SK-N-SH (cell line): Measurements from ENCODE around the gene IGF2BP3. TPM values are rescaled to one million over a fixed set of nuclear protein-coding genes. Genes with fewer than 3 reads are reported as not detected.

Source experiments
- CTCF ChIA-PET: fragments of 300-600, 350-600 bp; formaldehyde crosslinking; extraction: SDS; loops from one replicate; lab custom pipeline; 2021; lab: Yijun Ruan, JAX
- POLR2A ChIA-PET: fragments of 350-600 bp; sonication (Branson Sonifier 250); formaldehyde crosslinking; extraction: SDS; loops from one replicate; lab custom pipeline; 2020; ENCODE audit warnings: antibody characterized with exemption, inconsistent platforms; lab: Yijun Ruan, JAX
- DNase-seq: peaks from one replicate; pipeline ENCODE4 v3.0.0; 2012
- H2AFZ ChIP-seq: fragments of 200-600 bp; sonication (generic); 2 replicates; pipeline ENCODE4 v1.8.1; 2016; ENCODE audit warnings: antibody characterized with exemption, mild to moderate bottlenecking, low read depth
- H3F3A ChIP-seq: fragments of 200-600 bp; sonication (generic); replicated peaks from 2 replicates; pipeline ENCODE3; 2016; ENCODE audit warnings: antibody characterized with exemption, mild to moderate bottlenecking; ENCODE audit not compliant: insufficient read depth
- H3K27ac ChIP-seq, 2 experiments: fragments of 200-500 bp in 1 of 2; fragments of 200-600 bp in 1 of 2; sonication (Bioruptor generic) in 1 of 2; sonication (generic), shearing (Covaris generic) in 1 of 2; 2 replicates each; pipeline versions ENCODE4 v1.5.1 to v1.6.1; 2014 to 2016; ENCODE audit warnings: low read depth in 2 of 2, inconsistent platforms in 1 of 2, low read length in 1 of 2, mild to moderate bottlenecking in 1 of 2, mixed read lengths in 1 of 2
- H3K27me3 ChIP-seq: fragments of 200-600 bp; sonication (generic), shearing (Covaris generic); 2 replicates; pipeline ENCODE4 v1.6.1; 2016; ENCODE audit warnings: mixed run types; ENCODE audit not compliant: insufficient read depth
- H3K36me3 ChIP-seq, 2 experiments: fragments of 200-500 bp in 1 of 2; fragments of 200-600 bp in 1 of 2; sonication (Bioruptor generic) in 1 of 2; sonication (generic) in 1 of 2; replicated peaks in 1 of 2; 2 replicates each; pipeline versions ENCODE3 to v1.5.1; 2014 to 2016; ENCODE audit warnings: low read length in 1 of 2, mild to moderate bottlenecking in 1 of 2; ENCODE audit not compliant: insufficient read depth in 2 of 2, control insufficient read depth in 1 of 2
- H3K4me1 ChIP-seq, 2 experiments: fragments of 200-500 bp in 1 of 2; fragments of 200-600 bp in 1 of 2; sonication (Bioruptor generic) in 1 of 2; sonication (generic), shearing (Covaris generic) in 1 of 2; 2 replicates each; pipeline versions ENCODE4 v1.5.1 to v1.6.1; 2014 to 2016; ENCODE audit warnings: low read depth in 1 of 2, low read length in 1 of 2, mixed run types in 1 of 2; ENCODE audit not compliant: insufficient read depth in 2 of 2, control insufficient read depth in 1 of 2
- H3K4me2 ChIP-seq: fragments of 200-600 bp; sonication (generic), shearing (Covaris generic); 2 replicates; pipeline ENCODE4 v1.6.1; 2017; ENCODE audit warnings: mixed run types
- H3K4me3 ChIP-seq, 2 experiments: fragments of 200-500 bp in 1 of 2; fragments of 200-600 bp in 1 of 2; sonication (Bioruptor generic) in 1 of 2; sonication (generic), shearing (Covaris generic) in 1 of 2; 2 replicates each; pipeline versions ENCODE4 v1.5.1 to v1.8.1; 2014 to 2016; ENCODE audit warnings: low read depth in 2 of 2, inconsistent platforms in 1 of 2, low read length in 1 of 2, mild to moderate bottlenecking in 1 of 2, mixed read lengths in 1 of 2, moderate library complexity in 1 of 2
- H3K79me2 ChIP-seq: fragments of 200-600 bp; sonication (generic); 2 replicates; pipeline ENCODE4 v1.8.1; 2017; ENCODE audit warnings: mild to moderate bottlenecking; ENCODE audit not compliant: insufficient read depth
- H3K9ac ChIP-seq: fragments of 200-600 bp; sonication (generic); 2 replicates; pipeline ENCODE4 v1.6.1; 2017; ENCODE audit warnings: mixed run types
- H3K9me2 ChIP-seq: fragments of 200-600 bp; sonication (generic); 2 replicates; pipeline ENCODE4 v1.6.1; 2017; ENCODE audit warnings: mixed run types
- H3K9me3 ChIP-seq: fragments of 200-600 bp; sonication (generic); 2 replicates; pipeline ENCODE4 v1.6.1; 2017; ENCODE audit warnings: mixed run types, mild to moderate bottlenecking, moderate library complexity
- H4K20me1 ChIP-seq: fragments of 200-600 bp; sonication (generic); 2 replicates; pipeline ENCODE4 v1.6.1; 2017; ENCODE audit warnings: mild to moderate bottlenecking, mixed run types; ENCODE audit not compliant: insufficient read depth
- CHD2 ChIP-seq: fragments of 150-350 bp; IDR thresholded peaks from 2 replicates; pipeline ENCODE4 v1.6.1; 2018; ENCODE audit warnings: low read length; ENCODE audit not compliant: partially characterized antibody
- EZH2phosphoT487 ChIP-seq: fragments of 200-600 bp; sonication (generic); IDR thresholded peaks from 2 replicates; pipeline ENCODE4 v1.6.1; 2017; ENCODE audit warnings: low read depth, mixed run types, mild to moderate bottlenecking, antibody characterized with exemption, moderate library complexity, borderline replicate concordance
- FOSL2 ChIP-seq: IDR thresholded peaks from 2 replicates; pipeline ENCODE4 v1.4.0; 2012; ENCODE audit warnings: low read depth, mild to moderate bottlenecking, moderate library complexity, borderline replicate concordance
- FOXM1 ChIP-seq: IDR thresholded peaks from 2 replicates; pipeline ENCODE4 v1.4.0; 2012; ENCODE audit warnings: low read depth, mild to moderate bottlenecking
- GATA2 ChIP-seq: sonication (generic); formaldehyde crosslinking; IDR thresholded peaks from 2 replicates; pipeline ENCODE4 v1.5.0; 2020; ENCODE audit warnings: mild to moderate bottlenecking, missing genetic modification reagents
- JUND ChIP-seq: IDR thresholded peaks from 2 replicates; pipeline ENCODE4 v1.4.0; 2012
- MEF2A ChIP-seq: IDR thresholded peaks from 2 replicates; pipeline ENCODE4 v1.4.0; 2012; ENCODE audit warnings: low read depth, borderline replicate concordance
- NRF1 ChIP-seq: IDR thresholded peaks from 2 replicates; pipeline ENCODE4 v1.6.1; 2012; ENCODE audit warnings: low read depth, mild to moderate bottlenecking, low read length
- POLR2AphosphoS5 ChIP-seq: IDR thresholded peaks from 2 replicates; pipeline ENCODE4 v1.6.1; 2012; ENCODE audit warnings: low read depth, low read length
- RAD21 ChIP-seq: IDR thresholded peaks from 2 replicates; pipeline ENCODE4 v1.6.1; 2012; ENCODE audit warnings: mild to moderate bottlenecking, low read length
- RFX5 ChIP-seq: IDR thresholded peaks from 2 replicates; pipeline ENCODE4 v1.6.1; 2012; ENCODE audit warnings: mild to moderate bottlenecking, improper control_type of control experiment, low read length
- RXRA ChIP-seq: IDR thresholded peaks from 2 replicates; pipeline ENCODE4 v1.4.0; 2012; ENCODE audit warnings: low read depth, mild to moderate bottlenecking, borderline replicate concordance
- SIN3A ChIP-seq: IDR thresholded peaks from 2 replicates; pipeline ENCODE4 v1.6.1; 2012; ENCODE audit warnings: low read depth, mild to moderate bottlenecking, low read length, moderate library complexity, borderline replicate concordance
- TCF12 ChIP-seq: IDR thresholded peaks from 2 replicates; pipeline ENCODE4 v1.4.0; 2012
- YY1 ChIP-seq: IDR thresholded peaks from 2 replicates; pipeline ENCODE4 v1.4.0; 2012; ENCODE audit warnings: low read depth, mild to moderate bottlenecking
- WGBS: methylation state at CpG from one replicate; pipeline ENCODE4 v1.1.6; 2017; ENCODE audit warnings: low lambda C conversion rate; 5-methylcytosine and 5-hydroxymethylcytosine counted together
- polyA plus RNA-seq, 3 experiments: library from polyadenylated mRNA; depleted of rRNA; stranded (reverse); fragments of >200 nt; gene quantifications; 2 replicates each; pipeline ENCODE4 v1.2.3, GENCODE V29; 2012
- TF ChIP-seq, protein P1 (sequence below): IDR thresholded peaks from 2 replicates; pipeline ENCODE4 v1.6.1; 2012; ENCODE audit warnings: mild to moderate bottlenecking, low read depth, low read length, moderate library complexity
- TF ChIP-seq, protein P2 (sequence below): fragments of 150-350 bp; IDR thresholded peaks from 2 replicates; pipeline ENCODE4 v1.6.1; 2016; ENCODE audit warnings: mild to moderate bottlenecking, low read depth, low read length
- TF ChIP-seq, protein P3 (sequence below): IDR thresholded peaks from 2 replicates; pipeline ENCODE4; 2012
- TF ChIP-seq, protein P4 (sequence below): fragments of 200-600 bp; sonication (generic); IDR thresholded peaks from 2 replicates; pipeline ENCODE4 v1.6.1; 2017; ENCODE audit warnings: antibody characterized with exemption, mild to moderate bottlenecking, moderate library complexity
- TF ChIP-seq, protein P5 (sequence below): IDR thresholded peaks from 2 replicates; pipeline ENCODE4 v1.4.0; 2012; ENCODE audit warnings: low read depth, borderline replicate concordance

Gene IGF2BP3
- polyA plus RNA-seq, 1 of the 3 experiments (the other 2 are of a cell fraction), result 34.4 TPM

DNA sequence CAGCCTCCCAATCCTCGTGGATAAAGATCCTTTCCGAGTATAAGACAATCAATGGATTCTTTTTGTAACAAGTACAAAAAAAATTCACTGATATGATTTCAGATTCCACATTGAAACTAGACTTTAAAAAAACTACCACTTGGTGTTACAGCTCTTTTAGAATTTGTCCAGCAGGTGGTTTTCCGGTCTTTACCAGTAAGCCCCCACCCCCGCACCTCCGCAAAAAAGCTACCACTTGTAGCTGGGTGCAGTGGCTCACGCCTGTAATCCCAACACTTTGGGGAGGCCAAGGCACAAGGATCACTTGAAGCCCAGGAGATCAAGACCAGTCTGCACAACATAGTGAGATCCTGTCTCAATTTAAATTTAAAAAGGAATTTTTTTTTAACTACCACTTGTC is 19.8 kb downstream of the IGF2BP3 start:
- H3K9ac ChIP-seq, result no peak overlapping the region
- H3K4me3 ChIP-seq, result no peak overlapping the region
- DNase-seq, result no peak
- no peak overlapping the region for H3K4me2 ChIP-seq
- peaks cover 95% of the 10 kb centered on the region for H4K20me1 ChIP-seq
- H3K9me3 ChIP-seq, result no peaks in the 10 kb centered on the region
- no peaks in the 10 kb centered on the region for H3K9me2 ChIP-seq
- H3K79me2 ChIP-seq, result peaks cover 100% of the 10 kb centered on the region
- no peaks in the 10 kb centered on the region for H3K27me3 ChIP-seq
- peaks cover 9% of the 10 kb centered on the region for H3F3A ChIP-seq
- H3K27ac ChIP-seq, result no peak overlapping the region
- peaks cover 1 to 2% of the 10 kb centered on the region in 2 experiments; a peak in 2 of 4 replicates for H3K4me1 ChIP-seq
- ChIA-PET POLR2A (no interaction called here), CTCF (interaction anchor here (0.8 to 1.6 kb wide), 4 partner anchors 10 to 188 kb away, joined by 3 to 9 read pairs (median 3); no protein-coding TSS in a partner anchor)
- no peak overlapping the region for H2AFZ ChIP-seq
- TF ChIP-seq FOXM1, result no peak
- no peak for TF ChIP-seq NRF1
- TF ChIP-seq, protein P1, sequence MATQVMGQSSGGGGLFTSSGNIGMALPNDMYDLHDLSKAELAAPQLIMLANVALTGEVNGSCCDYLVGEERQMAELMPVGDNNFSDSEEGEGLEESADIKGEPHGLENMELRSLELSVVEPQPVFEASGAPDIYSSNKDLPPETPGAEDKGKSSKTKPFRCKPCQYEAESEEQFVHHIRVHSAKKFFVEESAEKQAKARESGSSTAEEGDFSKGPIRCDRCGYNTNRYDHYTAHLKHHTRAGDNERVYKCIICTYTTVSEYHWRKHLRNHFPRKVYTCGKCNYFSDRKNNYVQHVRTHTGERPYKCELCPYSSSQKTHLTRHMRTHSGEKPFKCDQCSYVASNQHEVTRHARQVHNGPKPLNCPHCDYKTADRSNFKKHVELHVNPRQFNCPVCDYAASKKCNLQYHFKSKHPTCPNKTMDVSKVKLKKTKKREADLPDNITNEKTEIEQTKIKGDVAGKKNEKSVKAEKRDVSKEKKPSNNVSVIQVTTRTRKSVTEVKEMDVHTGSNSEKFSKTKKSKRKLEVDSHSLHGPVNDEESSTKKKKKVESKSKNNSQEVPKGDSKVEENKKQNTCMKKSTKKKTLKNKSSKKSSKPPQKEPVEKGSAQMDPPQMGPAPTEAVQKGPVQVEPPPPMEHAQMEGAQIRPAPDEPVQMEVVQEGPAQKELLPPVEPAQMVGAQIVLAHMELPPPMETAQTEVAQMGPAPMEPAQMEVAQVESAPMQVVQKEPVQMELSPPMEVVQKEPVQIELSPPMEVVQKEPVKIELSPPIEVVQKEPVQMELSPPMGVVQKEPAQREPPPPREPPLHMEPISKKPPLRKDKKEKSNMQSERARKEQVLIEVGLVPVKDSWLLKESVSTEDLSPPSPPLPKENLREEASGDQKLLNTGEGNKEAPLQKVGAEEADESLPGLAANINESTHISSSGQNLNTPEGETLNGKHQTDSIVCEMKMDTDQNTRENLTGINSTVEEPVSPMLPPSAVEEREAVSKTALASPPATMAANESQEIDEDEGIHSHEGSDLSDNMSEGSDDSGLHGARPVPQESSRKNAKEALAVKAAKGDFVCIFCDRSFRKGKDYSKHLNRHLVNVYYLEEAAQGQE, result no peak
- no peak for TF ChIP-seq POLR2AphosphoS5
- TF ChIP-seq, protein P2, sequence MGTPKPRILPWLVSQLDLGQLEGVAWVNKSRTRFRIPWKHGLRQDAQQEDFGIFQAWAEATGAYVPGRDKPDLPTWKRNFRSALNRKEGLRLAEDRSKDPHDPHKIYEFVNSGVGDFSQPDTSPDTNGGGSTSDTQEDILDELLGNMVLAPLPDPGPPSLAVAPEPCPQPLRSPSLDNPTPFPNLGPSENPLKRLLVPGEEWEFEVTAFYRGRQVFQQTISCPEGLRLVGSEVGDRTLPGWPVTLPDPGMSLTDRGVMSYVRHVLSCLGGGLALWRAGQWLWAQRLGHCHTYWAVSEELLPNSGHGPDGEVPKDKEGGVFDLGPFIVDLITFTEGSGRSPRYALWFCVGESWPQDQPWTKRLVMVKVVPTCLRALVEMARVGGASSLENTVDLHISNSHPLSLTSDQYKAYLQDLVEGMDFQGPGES, result no peak
- no peak for TF ChIP-seq SIN3A
- no peak for TF ChIP-seq CHD2
- TF ChIP-seq MEF2A, result no peak
- no peak for TF ChIP-seq TCF12
- TF ChIP-seq RFX5, result no peak
- no peak for TF ChIP-seq GATA2 (CRISPR knock-in tag)
- TF ChIP-seq, all 33 proteins: peak for 0
- H3K36me3 ChIP-seq, result peaks cover 4 to 20% of the 10 kb centered on the region in 2 experiments
- WGBS, result 96% methylated on average over 6 of the region's 6 CpGs

DNA sequence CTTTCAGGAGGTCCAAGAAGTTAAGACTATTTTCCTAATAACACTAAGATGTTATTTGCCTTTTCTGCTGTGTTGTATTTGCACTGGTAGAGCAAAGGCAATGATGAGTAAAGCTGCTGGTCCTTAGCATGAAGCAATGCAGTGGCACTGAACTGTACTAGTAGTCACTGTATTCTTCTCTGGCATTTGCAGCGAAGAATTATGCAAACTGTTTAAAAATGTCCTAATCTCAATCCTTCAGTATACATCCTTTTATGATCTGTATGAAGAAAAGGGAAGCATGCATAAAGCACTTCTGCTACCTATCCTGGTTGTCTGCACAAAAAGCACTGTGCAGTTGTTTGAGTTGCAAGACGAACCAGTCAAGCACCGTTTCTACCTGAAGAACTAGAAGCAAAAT is 20.4 kb downstream of the IGF2BP3 start:
- H3K79me2 ChIP-seq, result peaks cover 100% of the 10 kb centered on the region
- DNase-seq, result no peak
- H4K20me1 ChIP-seq, result peaks cover 95% of the 10 kb centered on the region
- H2AFZ ChIP-seq, result no peak overlapping the region
- no peak overlapping the region for H3K27ac ChIP-seq
- TF ChIP-seq, protein P3, sequence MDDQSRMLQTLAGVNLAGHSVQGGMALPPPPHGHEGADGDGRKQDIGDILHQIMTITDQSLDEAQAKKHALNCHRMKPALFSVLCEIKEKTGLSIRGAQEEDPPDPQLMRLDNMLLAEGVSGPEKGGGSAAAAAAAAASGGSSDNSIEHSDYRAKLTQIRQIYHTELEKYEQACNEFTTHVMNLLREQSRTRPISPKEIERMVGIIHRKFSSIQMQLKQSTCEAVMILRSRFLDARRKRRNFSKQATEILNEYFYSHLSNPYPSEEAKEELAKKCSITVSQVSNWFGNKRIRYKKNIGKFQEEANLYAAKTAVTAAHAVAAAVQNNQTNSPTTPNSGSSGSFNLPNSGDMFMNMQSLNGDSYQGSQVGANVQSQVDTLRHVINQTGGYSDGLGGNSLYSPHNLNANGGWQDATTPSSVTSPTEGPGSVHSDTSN, result no peak
- TF ChIP-seq RAD21 (no peak), GATA2 (CRISPR knock-in tag) (no peak), FOSL2 (no peak), EZH2phosphoT487 (no peak), JUND (no peak), SIN3A (no peak), RXRA (no peak), YY1 (no peak)
- TF ChIP-seq, protein P4, sequence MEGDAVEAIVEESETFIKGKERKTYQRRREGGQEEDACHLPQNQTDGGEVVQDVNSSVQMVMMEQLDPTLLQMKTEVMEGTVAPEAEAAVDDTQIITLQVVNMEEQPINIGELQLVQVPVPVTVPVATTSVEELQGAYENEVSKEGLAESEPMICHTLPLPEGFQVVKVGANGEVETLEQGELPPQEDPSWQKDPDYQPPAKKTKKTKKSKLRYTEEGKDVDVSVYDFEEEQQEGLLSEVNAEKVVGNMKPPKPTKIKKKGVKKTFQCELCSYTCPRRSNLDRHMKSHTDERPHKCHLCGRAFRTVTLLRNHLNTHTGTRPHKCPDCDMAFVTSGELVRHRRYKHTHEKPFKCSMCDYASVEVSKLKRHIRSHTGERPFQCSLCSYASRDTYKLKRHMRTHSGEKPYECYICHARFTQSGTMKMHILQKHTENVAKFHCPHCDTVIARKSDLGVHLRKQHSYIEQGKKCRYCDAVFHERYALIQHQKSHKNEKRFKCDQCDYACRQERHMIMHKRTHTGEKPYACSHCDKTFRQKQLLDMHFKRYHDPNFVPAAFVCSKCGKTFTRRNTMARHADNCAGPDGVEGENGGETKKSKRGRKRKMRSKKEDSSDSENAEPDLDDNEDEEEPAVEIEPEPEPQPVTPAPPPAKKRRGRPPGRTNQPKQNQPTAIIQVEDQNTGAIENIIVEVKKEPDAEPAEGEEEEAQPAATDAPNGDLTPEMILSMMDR, result no peak
- TF ChIP-seq, protein P5, sequence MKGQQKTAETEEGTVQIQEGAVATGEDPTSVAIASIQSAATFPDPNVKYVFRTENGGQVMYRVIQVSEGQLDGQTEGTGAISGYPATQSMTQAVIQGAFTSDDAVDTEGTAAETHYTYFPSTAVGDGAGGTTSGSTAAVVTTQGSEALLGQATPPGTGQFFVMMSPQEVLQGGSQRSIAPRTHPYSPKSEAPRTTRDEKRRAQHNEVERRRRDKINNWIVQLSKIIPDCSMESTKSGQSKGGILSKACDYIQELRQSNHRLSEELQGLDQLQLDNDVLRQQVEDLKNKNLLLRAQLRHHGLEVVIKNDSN, result no peak
- no peak overlapping the region for H3K4me3 ChIP-seq
- H3K27me3 ChIP-seq, result no peaks in the 10 kb centered on the region
- H3K4me1 ChIP-seq, result peaks cover 0 to 7% of the 10 kb centered on the region in 2 experiments; a peak in 1 of 4 replicates
- H3F3A ChIP-seq, result peaks cover 9% of the 10 kb centered on the region
- no peak overlapping the region for H3K9ac ChIP-seq
- ChIA-PET POLR2A (no interaction called here), CTCF (interaction anchor here (0.8 to 1.6 kb wide), 4 partner anchors 11 to 187 kb away, joined by 3 to 9 read pairs (median 3); no protein-coding TSS in a partner anchor)
- H3K9me3 ChIP-seq, result no peaks in the 10 kb centered on the region
- no peaks in the 10 kb centered on the region for H3K9me2 ChIP-seq
- WGBS, result 90% methylated on average over 3 of the region's 3 CpGs
- no peak overlapping the region for H3K4me2 ChIP-seq
- H3K36me3 ChIP-seq, result peaks cover 2 to 26% of the 10 kb centered on the region in 2 experiments
